Liver (tissue), 3 donors: ENCODE results near the gene NCS1.

Source experiments
- ATF3 ChIP-seq: IDR thresholded peaks from 2 replicates; pipeline ENCODE4 v1.6.1; 2016; ENCODE audit warnings: antibody characterized with exemption
- CTCF ChIP-seq: fragments of 150-350 bp; IDR thresholded peaks from 2 replicates; pipeline ENCODE4 v1.5.1; 2017; ENCODE audit warnings: improper control_type of control experiment, low read depth, low read length; ENCODE audit not compliant: missing input control
- EGR1 ChIP-seq, 2 donors: IDR thresholded peaks; 2 replicates each; pipeline ENCODE4 v1.6.1; 2016 to 2018; ENCODE audit warnings: antibody characterized with exemption in 2 of 2, low read depth in 2 of 2
- RAD21 ChIP-seq, 2 donors: IDR thresholded peaks; 2 replicates each; pipeline ENCODE4 v1.6.1; 2016; ENCODE audit warnings: antibody characterized with exemption in 2 of 2, mild to moderate bottlenecking in 2 of 2
- REST ChIP-seq: IDR thresholded peaks from 2 replicates; pipeline ENCODE4 v1.6.1; 2016; ENCODE audit warnings: antibody characterized with exemption, mild to moderate bottlenecking
- SP1 ChIP-seq: IDR thresholded peaks from 2 replicates; pipeline ENCODE4 v1.6.1; 2018; ENCODE audit warnings: antibody characterized with exemption, mild to moderate bottlenecking
- YY1 ChIP-seq: IDR thresholded peaks from 2 replicates; pipeline ENCODE4 v1.6.1; 2016; ENCODE audit warnings: antibody characterized with exemption, mild to moderate bottlenecking
- ZBTB33 ChIP-seq: IDR thresholded peaks from 2 replicates; pipeline ENCODE4 v1.6.1; 2016; ENCODE audit warnings: antibody characterized with exemption
- donor health status: healthy.
- donor health status: healthy.

GRCh38 chr9:130275156-130275555 is 103.0 kb downstream of the NCS1 start:
- TF ChIP-seq CTCF (no peak), ZBTB33 (no peak), REST (no peak), EGR1 (IDR thresholded peaks at IDR 0.05; ENCODE audit: low read depth in 2 of 2) (no peak), RAD21 (IDR thresholded peaks at IDR 0.05) (no peak), ATF3 (no peak), SP1 (no peak), YY1 (no peak)
